Neutrophil (primary cell): ENCODE results near the gene FLAD1.

Source experiments
- H3K27ac ChIP-seq: fragments of 200-600 bp; sonication (generic); 2 replicates; pipeline ENCODE4 v1.5.1; 2016; ENCODE audit warnings: mild to moderate bottlenecking, moderate library complexity
- H3K27me3 ChIP-seq: fragments of 200-600 bp; sonication (generic); 2 replicates; pipeline ENCODE4 v1.6.0; 2016; ENCODE audit warnings: mild to moderate bottlenecking
- H3K36me3 ChIP-seq: fragments of 200-600 bp; sonication (generic); 2 replicates; pipeline ENCODE4 v1.5.1; 2017
- H3K4me1 ChIP-seq, 2 experiments: fragments of 200-600 bp in 1 of 2; sonication (generic) in 1 of 2; 1 replicate in 1 of 2; 2 replicates in 1 of 2; pipeline versions ENCODE4 v1.5.1 to v1.6.1; 2013 to 2016; ENCODE audit warnings: low read depth in 1 of 2, low read length in 1 of 2, mild to moderate bottlenecking in 1 of 2, moderate library complexity in 1 of 2; ENCODE audit not compliant: control insufficient read depth in 1 of 2, insufficient read depth in 1 of 2
- H3K4me3 ChIP-seq, 2 experiments: fragments of 200-600 bp in 1 of 2; sonication (generic) in 1 of 2; 1 replicate in 1 of 2; 2 replicates in 1 of 2; pipeline ENCODE4 v1.5.1; 2013 to 2016; ENCODE audit warnings: low read depth in 1 of 2, low read length in 1 of 2, mild to moderate bottlenecking in 1 of 2, moderate library complexity in 1 of 2
- H3K9me3 ChIP-seq: fragments of 200-600 bp; sonication (generic); 2 replicates; pipeline ENCODE4 v1.5.1; 2016
- TF ChIP-seq, protein P1 (sequence below): fragments of 200-600 bp; sonication (generic); IDR thresholded peaks from 2 replicates; pipeline ENCODE4 v1.5.1; 2016; ENCODE audit warnings: antibody characterized with exemption

Gene FLAD1

DNA sequence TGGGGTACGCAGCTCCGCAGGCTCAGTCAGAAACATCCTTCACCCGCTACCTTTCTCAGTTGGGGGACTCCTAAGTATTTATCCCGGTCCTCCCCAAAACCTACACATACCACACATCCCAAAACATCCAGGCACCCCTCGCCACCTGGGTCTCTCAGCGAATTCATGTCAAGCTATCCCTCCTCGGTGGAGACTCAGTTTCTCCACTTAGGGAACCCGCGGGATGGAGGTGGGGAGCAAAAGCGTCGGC lies 18.2 kb downstream of the FLAD1 start:
- TF ChIP-seq, protein P1, sequence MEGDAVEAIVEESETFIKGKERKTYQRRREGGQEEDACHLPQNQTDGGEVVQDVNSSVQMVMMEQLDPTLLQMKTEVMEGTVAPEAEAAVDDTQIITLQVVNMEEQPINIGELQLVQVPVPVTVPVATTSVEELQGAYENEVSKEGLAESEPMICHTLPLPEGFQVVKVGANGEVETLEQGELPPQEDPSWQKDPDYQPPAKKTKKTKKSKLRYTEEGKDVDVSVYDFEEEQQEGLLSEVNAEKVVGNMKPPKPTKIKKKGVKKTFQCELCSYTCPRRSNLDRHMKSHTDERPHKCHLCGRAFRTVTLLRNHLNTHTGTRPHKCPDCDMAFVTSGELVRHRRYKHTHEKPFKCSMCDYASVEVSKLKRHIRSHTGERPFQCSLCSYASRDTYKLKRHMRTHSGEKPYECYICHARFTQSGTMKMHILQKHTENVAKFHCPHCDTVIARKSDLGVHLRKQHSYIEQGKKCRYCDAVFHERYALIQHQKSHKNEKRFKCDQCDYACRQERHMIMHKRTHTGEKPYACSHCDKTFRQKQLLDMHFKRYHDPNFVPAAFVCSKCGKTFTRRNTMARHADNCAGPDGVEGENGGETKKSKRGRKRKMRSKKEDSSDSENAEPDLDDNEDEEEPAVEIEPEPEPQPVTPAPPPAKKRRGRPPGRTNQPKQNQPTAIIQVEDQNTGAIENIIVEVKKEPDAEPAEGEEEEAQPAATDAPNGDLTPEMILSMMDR = no peak
- Histone ChIP-seq H3K27ac (peak overlapping the region; percentile 97), H3K9me3 (no peaks in the 10 kb centered on the region), H3K27me3 (no peaks in the 10 kb centered on the region), H3K36me3 (no peaks in the 10 kb centered on the region), H3K4me3 (peak overlapping the region; percentile 85 to 100), H3K4me1 (peaks cover 64 to 73% of the 10 kb centered on the region in 2 experiments)

- Histone ChIP-seq H3K4me1 (peaks cover 69 to 77% of the 10 kb centered on the region in 2 experiments), H3K27ac (peak overlapping the region; percentile 97), H3K36me3 (no peaks in the 10 kb centered on the region), H3K9me3 (no peaks in the 10 kb centered on the region), H3K4me3 (peak overlapping the region; percentile 85 to 100), H3K27me3 (no peaks in the 10 kb centered on the region)
- TF ChIP-seq, protein P1 = peak; percentile 62
Measured at GRCh38 chr1:155001675-155002463, 18.7 kb downstream of the FLAD1 start.

GRCh38 chr1:155002464-155003226 lies 19.5 kb downstream of the FLAD1 start, which contains the start of gene ZBTB7B:
TSS of gene ZBTB7B (plus strand) at chr1:155002802. CDS start at chr1:155014661, 11,859 bp downstream.
- Histone ChIP-seq H3K27me3 (no peaks in the 10 kb centered on the region), H3K36me3 (no peaks in the 10 kb centered on the region), H3K4me3 (peak within 1 kb of the TSS; percentile 85 to 100), H3K27ac (peak within 1 kb of the TSS; percentile 97), H3K4me1 (peaks cover 69 to 77% of the 10 kb centered on the region in 2 experiments), H3K9me3 (no peaks in the 10 kb centered on the region)
- TF ChIP-seq, protein P1 = no peak

DNA sequence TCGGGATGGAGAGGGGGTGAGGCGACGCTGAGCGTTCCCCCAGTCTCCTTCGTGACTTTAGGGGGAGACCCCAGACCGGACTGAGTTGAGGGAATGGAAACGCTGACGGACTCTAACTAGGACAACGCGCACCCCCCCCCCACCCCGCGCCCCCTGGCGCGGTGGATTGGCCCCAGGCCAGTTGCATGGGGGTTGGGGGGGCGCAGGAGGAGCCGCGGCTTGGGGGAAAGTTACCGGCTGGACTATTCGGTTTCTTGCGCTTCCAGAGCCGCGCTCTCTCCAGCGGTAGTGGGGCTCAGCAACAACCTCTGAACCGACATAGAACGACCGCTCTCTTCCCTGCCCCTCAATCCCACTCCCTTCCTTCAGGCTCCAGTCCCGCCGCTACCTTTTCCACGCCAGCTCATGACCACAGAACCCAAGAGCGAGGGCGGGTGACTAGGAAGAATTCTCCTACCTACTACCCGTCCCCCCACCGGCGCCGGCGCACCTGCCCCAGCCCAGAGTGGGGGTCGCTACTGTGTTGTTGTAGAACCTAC lies 20.2 kb downstream of the FLAD1 start:
- peak overlapping the region; percentile 97 for H3K27ac ChIP-seq
- H3K4me1 ChIP-seq = peaks cover 69 to 77% of the 10 kb centered on the region in 2 experiments
- H3K9me3 ChIP-seq = no peaks in the 10 kb centered on the region
- TF ChIP-seq, protein P1 = no peak
- no peaks in the 10 kb centered on the region for H3K27me3 ChIP-seq
- peak overlapping the region; percentile 85 to 100 for H3K4me3 ChIP-seq
- no peaks in the 10 kb centered on the region for H3K36me3 ChIP-seq

GRCh38 chr1:155003766-155004351 lies 20.7 kb downstream of the FLAD1 start:
- Histone ChIP-seq H3K27me3 (no peaks in the 10 kb centered on the region), H3K36me3 (no peaks in the 10 kb centered on the region), H3K4me3 (peak overlapping the region; percentile 85 to 100), H3K27ac (peak overlapping the region; percentile 97), H3K9me3 (no peaks in the 10 kb centered on the region), H3K4me1 (peaks cover 68 to 79% of the 10 kb centered on the region in 2 experiments)
- TF ChIP-seq, protein P1 = peak; percentile 7
